Activated CD4-positive, alpha-beta T cell treated with anti-CD3 and anti-CD28 coated beads, Interleukin-2, Interleukin-4, amounts not matched to agents 100 ng/mL and 50 ng/mL, durations not matched to agents 16 hours and 8 hours (primary cell): ENCODE measurements around the gene HDAC10.

Source experiments
- DNase-seq: peaks from one replicate; pipeline ENCODE4 v3.0.0-alpha.2; 2020; ENCODE audit warnings: low spot score

The HDAC10 gene

GRCh38 chr22:50255607-50256006, 4.5 kb upstream of the HDAC10 start:
- no peak for DNase-seq

GRCh38 chr22:50255099-50255498, 4.0 kb upstream of the HDAC10 start:
- no peak for DNase-seq

- DNase-seq = no peak
Measured at GRCh38 chr22:50253941-50254340, 2.9 kb upstream of the HDAC10 start.

- no peak for DNase-seq
Measured at GRCh38 chr22:50253046-50253915, 2.2 kb upstream of the HDAC10 start.

GRCh38 chr22:50252082-50253045, 1.3 kb upstream of the HDAC10 start:
- DNase-seq = peak; percentile 63

- no peak for DNase-seq
Measured at GRCh38 chr22:50251477-50252081, 514 bp upstream of the HDAC10 start.

- no peak for DNase-seq
Measured at GRCh38 chr22:50250249-50250554, 863 bp downstream of the HDAC10 start.

- DNase-seq = no peak
Measured at GRCh38 chr22:50249341-50250248, 1.5 kb downstream of the HDAC10 start.

GRCh38 chr22:50248196-50249081, 2.6 kb downstream of the HDAC10 start:
- DNase-seq = no peak

GRCh38 chr22:50247748-50248147, 3.3 kb downstream of the HDAC10 start:
- peak; percentile 66 for DNase-seq

GRCh38 chr22:50246242-50247175, 4.6 kb downstream of the HDAC10 start:
- DNase-seq = no peak

GRCh38 chr22:50245214-50246072, 5.6 kb downstream of the HDAC10 start:
- DNase-seq = no peak

- peak; percentile 93 for DNase-seq
Measured at GRCh38 chr22:50244420-50245213, 6.4 kb downstream of the HDAC10 start, which contains the start of gene TUBGCP6. TSS of gene TUBGCP6 (minus strand) at chr22:50245023. CDS start at chr22:50244459, 564 bp downstream.

GRCh38 chr22:50243685-50244419, 7.2 kb downstream of the HDAC10 start:
- DNase-seq = no peak

- no peak for DNase-seq
Measured at GRCh38 chr22:50242406-50242949, 8.6 kb downstream of the HDAC10 start.

GRCh38 chr22:50238755-50239154, 12.3 kb downstream of the HDAC10 start:
- DNase-seq = no peak
